IPS-11a (cell line): ENCODE measurements around the gene POU5F2.

Experiments
- H3K4me3 ChIP-seq: one replicate; pipeline ENCODE4 v1.5.1; 2013; ENCODE audit warnings: low read depth, low read length, control low read depth

The POU5F2 gene

GRCh38 chr5:93717162-93717561, 24.2 kb downstream of the POU5F2 start:
- no peak overlapping the region for H3K4me3 ChIP-seq

GRCh38 chr5:93716453-93716852, 24.9 kb downstream of the POU5F2 start:
- H3K4me3 ChIP-seq: no peak overlapping the region

- no peak overlapping the region for H3K4me3 ChIP-seq
Observed at GRCh38 chr5:93715761-93716160, 25.6 kb downstream of the POU5F2 start.

GRCh38 chr5:93715327-93715726, 26.1 kb downstream of the POU5F2 start:
- H3K4me3 ChIP-seq: no peak overlapping the region

- H3K4me3 ChIP-seq: no peak overlapping the region
Observed at GRCh38 chr5:93708442-93708841, 33.0 kb downstream of the POU5F2 start.

- H3K4me3 ChIP-seq: no peak overlapping the region
Observed at GRCh38 chr5:93705896-93706295, 35.5 kb downstream of the POU5F2 start.

GRCh38 chr5:93704996-93705395, 36.4 kb downstream of the POU5F2 start:
- H3K4me3 ChIP-seq: no peak overlapping the region

GRCh38 chr5:93691997-93692396, 49.4 kb downstream of the POU5F2 start:
- no peak overlapping the region for H3K4me3 ChIP-seq
